HG02610 (cell line): Measurements from ENCODE around the gene C1orf35.

Source experiments
- ATAC-seq: cut with Tn5 transposase; IDR thresholded peaks from one replicate; pipeline ENCODE4 v1.9.1; 2021; ENCODE audit warnings: mild to moderate bottlenecking, moderate library complexity; ENCODE audit not compliant: unreplicated experiment

Gene C1orf35

GRCh38 chr1:228095938-228096337, 7.2 kb downstream of the C1orf35 start:
- no peak for ATAC-seq

DNA sequence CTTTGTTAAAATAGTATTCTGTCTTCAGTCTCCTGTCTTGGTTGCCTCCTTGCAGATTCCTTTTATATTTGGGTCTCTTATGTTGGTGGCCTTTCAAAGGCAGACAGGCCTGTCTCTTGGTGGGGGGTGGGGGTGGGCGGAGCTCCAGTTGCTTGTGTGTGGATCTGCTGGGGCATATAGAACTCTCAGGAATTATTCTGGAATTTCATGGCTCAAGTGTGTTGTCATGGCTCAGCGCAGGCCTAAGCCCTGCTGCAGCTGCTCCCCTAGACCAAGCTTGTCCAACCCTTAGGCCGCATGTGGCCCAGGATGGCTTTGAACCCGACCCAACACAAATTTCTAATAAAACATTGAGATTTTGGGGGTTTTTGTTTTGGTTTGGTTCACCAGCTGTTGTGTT, 8.0 kb downstream of the C1orf35 start:
- no peak for ATAC-seq

DNA sequence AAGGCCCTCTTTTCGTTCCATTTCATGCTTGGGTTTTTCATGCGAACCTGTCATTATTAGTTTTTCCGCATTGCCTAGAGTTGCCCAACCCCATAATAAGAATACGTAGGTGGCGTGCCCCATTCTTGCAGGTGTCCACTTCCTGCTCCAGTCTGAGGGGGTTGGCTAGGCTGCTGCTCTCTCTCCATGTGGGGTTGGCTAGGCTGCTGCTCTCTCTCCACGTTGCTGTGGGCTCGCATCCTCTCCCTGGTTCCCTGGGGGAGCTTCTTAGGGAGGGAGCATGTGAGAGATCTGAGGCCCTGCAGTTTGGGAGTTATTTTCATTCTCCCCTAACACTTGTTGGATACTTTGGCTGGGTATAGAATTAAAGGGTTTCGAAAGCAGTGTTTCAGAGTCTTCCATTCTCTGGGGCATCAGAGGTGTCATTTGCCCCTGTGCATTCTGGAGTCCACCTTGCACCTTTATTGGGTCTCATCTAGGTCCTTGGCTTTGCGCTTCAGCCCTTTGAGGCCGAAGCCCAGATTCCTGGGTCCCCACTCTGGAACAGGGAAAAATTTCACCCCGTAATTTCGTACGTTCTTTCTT, 8.6 kb downstream of the C1orf35 start:
- ATAC-seq = no peak

- ATAC-seq = no peak
These were observed 9.8 kb downstream of the C1orf35 start for GRCh38 chr1:228093050-228093906.

DNA sequence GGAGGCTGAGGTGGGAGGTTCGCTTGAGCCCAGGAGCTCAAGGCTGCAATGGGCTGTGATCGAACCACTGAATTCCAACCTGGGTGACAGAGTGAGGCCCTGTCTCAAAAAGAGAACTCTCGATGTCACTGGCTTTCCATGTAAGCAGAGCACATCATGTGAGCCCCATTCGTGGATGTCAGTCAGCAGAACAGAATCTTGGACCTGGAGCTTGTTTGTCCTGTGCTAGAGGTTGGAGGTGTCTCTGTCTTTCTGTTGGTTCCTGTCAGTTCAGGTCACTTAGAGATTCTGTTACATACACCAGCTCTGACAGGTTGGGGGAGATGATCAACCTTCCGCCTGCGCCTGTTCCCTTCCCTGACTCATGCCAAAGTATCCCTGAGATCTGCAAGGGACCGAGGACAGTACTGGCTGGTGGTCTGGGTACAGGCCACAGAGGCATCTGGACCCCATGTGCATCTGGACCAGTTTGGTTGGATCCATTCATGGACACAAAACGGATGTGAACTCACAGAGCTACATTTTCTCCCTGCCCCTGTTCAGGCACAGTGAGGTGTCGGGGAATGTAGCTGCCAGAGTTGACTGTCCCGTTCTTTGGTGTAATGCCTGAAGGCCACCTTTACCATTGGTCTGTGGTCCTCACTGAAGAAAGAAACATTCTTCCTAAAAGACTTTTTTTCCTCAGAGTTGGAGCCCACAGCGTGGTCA, 10.6 kb downstream of the C1orf35 start:
- ATAC-seq = no peak

DNA sequence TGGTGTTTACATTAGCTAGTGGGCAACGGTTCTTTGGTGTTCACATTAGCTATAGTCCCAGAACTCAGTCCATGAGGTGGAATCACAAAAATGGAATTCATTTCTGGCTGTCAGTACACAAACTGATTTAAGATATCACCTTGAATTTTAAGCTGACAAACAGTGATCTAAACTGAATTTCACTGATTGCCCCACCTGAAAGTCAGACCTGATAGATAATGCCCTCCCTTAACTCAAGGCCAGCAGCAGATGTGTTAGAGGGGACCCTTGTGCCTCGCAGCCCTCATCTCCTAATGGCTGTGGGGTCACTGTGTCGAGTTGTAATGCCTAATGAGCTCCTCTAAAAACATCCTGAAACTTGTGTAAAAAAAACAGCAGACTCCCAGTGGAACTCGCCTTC, 12.0 kb downstream of the C1orf35 start:
- ATAC-seq = no peak

DNA sequence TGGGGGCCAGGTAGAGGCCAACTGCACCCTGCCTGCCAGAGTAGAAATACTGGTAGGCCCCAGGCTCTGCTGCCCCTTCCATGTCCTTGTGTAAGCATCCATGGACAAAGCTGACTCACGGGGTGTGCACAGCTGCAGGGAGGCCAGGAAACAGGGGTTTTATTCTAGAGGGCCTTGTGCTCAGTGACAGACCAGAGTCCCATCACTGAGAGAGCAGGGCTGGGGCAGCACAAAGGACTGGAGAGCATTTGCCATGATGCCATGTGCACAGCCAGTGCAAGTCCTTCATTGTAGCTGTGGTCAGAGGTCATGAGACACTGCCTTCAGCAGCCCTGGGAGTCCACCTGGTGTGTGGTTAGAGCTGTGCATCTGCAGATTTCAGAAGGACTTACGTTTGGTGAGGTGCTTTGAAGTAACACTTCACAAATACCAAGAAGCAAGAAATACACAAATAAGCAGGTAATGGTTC, 12.5 kb downstream of the C1orf35 start:
- no peak for ATAC-seq

DNA sequence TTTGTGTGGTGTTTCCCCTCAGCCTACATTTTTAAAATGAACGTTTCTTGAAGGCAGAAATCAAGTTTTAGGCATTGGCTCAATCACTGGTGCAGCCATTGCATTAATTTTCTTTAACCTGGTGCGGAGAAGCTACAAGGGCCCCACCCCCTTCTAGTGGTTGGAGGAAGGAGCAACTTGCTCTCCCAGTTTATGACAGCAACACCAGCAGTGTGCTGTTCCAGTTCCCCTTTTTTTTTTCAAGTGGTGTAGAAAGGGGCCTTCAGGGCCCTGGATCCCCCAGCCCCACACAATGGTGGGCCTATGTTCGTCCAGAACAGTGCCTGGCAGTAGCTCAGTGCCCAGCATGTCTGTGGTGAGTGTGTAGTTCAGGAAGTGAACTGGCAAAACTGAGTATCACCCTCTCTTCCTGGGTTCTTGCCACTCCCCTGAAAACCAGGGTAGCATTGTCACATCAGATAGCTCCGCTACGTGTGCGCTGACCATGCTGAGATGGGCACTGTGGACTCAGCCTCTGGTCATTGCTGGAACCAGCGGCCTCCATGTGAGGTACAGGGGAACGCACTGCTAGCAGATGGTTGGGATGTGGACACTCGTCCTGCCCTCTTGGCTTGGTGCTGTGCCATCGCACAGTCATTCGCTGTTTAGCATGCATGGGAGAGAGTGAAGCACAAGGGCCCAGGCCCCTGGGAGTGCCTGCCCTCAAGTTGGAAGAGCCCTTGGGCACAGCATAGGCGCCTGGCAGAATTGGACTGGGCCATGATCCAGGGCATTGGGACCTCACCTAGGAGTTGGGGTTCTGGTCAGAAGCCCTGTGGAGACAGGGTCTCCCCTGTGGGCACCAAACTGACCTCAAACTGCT, 13.4 kb downstream of the C1orf35 start:
- ATAC-seq = peak; percentile 42

GRCh38 chr1:228088586-228089498, 14.3 kb downstream of the C1orf35 start:
- ATAC-seq = no peak

DNA sequence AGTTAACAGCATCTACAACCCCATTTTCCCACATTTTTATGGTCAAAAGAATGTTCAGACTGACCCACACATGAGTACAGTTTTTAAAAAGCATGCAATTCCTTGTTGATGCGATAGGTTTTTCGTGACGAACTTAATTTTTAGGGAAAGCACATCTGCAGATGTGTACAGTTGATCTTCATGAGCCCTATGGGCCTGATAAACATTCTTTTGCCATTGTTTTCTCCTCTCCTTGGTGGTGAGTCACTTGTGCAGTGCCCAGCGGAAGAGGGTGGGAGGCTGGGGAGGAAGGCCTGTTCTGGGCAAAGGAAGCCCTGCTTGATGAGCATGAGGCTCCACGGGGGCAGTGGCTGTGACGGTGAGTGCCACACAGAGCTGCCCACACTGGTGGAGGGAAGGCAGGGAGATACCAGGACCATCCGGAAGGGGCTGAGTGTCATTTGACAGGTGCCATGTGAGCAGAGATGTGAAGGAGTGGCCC, 15.3 kb downstream of the C1orf35 start:
- ATAC-seq = no peak

DNA sequence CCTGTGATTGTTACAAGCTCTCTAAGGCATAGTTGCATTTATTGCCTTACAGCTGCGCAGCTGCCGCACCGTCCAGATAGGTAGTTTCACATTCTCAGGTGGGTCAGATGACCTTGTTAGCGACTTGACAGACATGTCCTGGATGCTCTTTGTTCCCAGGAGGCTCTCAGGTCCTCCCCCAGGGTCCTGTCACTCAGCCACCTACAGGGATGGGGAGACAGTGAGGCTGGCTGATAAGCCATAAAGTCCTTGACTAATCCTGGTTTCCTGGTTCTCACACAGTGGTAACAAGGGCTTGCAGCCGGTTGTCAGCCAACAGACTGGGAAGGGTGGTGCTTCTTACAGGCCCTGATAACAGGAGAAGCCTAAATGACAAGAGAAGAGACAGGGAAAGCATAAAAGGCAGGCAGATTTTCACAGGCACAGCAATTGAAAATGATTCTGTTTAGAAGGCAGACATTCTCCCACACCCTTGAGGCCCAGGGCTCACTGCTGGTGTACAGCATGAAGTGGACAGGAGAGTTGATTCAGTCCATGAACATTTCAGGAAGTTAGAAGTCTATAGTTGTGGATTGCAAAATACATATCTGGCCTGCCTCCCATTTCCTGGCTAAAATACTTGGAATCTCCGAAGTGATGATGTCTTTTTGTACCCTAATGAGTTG, 17.7 kb downstream of the C1orf35 start:
- ATAC-seq = no peak

GRCh38 chr1:228084797-228085196, 18.3 kb downstream of the C1orf35 start:
- ATAC-seq = no peak

GRCh38 chr1:228084325-228084724, 18.8 kb downstream of the C1orf35 start:
- no peak for ATAC-seq

GRCh38 chr1:228083871-228084278, 19.2 kb downstream of the C1orf35 start:
- no peak for ATAC-seq

- peak; percentile 18 for ATAC-seq
These were observed 19.9 kb downstream of the C1orf35 start for GRCh38 chr1:228082918-228083870.

DNA sequence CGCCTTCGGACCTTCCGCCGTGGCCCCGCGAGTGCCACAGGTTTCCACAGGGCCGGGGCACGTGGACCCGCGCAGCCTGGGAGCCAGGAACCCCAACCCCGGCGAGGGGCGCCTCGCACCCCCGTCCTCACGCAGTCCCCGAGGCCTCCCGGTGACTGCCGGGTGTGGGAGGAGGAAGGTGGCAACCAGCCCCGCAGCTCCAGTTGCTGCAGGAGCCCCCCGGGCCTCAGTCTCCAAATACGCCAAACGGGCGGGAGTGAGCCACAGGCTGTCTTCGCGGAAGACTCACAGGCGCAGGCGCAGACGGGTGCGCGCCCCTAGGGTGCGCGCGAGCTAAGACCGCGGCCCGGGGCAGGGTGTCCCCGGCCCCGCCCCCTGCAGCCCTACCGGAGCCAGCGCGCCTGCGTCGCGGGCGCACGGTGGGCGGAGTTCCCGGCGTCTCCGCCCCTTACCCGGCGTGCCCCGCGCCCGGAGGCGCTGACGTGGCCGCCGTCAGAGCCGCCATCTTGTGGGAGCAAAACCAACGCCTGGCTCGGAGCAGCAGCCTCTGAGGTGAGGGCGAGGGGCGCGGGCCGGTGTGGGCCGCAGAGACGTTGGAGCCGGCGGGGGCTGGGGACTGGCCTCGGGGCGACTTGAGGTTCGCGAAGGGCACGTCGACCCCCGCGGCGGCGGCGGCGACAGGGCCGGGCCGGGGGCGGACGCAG, 20.8 kb downstream of the C1orf35 start, which contains the start of gene ARF1:
Gene ARF1 (plus strand): TSS at position 495 of the 704 bp plus-strand sequence. CDS start 14,407 bp downstream, outside the sequence.
- ATAC-seq = peak; percentile 75

DNA sequence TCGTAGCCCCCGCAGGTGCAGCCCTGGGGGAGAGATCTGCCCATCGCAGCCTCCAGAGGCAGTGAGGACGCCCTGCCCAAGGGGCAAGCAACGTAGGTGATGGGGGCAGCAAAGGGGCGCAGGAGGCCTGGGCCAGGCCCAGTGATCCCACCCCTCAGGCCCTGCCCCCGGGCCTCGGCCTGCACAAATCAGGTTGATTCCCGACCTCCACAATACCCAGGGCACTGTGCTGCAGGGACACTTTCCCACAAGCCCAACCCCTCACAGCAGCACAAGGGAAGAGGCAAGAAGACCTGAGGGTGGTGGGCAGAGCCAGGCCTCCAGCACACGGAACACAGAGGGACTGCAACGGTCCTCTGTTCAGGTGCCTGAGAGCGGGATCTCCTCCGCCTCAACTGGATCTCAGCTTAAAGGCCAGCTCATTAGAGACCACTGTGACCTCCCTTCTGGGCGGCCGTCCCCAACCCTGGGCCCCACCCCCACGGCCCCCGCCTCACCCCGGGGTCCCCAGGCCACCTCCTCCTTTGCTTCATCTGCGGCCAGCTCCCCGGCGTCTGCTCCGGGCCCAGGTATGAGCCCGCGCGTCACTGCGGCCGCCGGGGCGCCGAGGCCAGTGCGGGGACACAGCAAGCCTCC, 21.4 kb downstream of the C1orf35 start:
- ATAC-seq = peak; percentile 15
